GM12892 (cell line): ENCODE data around the gene ST3GAL3.

Experiments
- POLR2A ChIP-seq: IDR thresholded peaks from 2 replicates; pipeline ENCODE4 v1.6.1; 2011; ENCODE audit warnings: low read depth, low read length, control low read depth
- POLR2AphosphoS5 ChIP-seq: IDR thresholded peaks from 2 replicates; pipeline ENCODE4 v1.6.1; 2011; ENCODE audit warnings: low read depth, low read length, control low read depth
- TAF1 ChIP-seq: IDR thresholded peaks from 2 replicates; pipeline ENCODE4 v1.6.1; 2011; ENCODE audit warnings: low read depth, mild to moderate bottlenecking, control low read depth, low read length, borderline replicate concordance

GRCh38 chr1:43925846-43926245 lies 218.5 kb downstream of the ST3GAL3 start:
- no peak for TF ChIP-seq POLR2A
- TF ChIP-seq TAF1: no peak
- no peak for TF ChIP-seq POLR2AphosphoS5
